KOPT-K1 (cell line): Measurements from ENCODE around the gene MIS12.

Source experiments
- H3K27ac ChIP-seq: fragments of 200-600 bp; sonication (generic); 2 replicates; pipeline ENCODE4 v1.5.1; 2016; ENCODE audit warnings: antibody characterized with exemption, mild to moderate bottlenecking, low read depth, low read length; ENCODE audit not compliant: poor library complexity, severe bottlenecking
- H3K36me3 ChIP-seq: fragments of 200-600 bp; sonication (generic); 2 replicates; pipeline ENCODE4 v1.5.1; 2017; ENCODE audit warnings: antibody characterized with exemption, mild to moderate bottlenecking, low read length, moderate library complexity; ENCODE audit not compliant: insufficient read depth
- H3K9me3 ChIP-seq: fragments of 200-600 bp; sonication (generic); 2 replicates; pipeline ENCODE4 v1.5.1; 2017; ENCODE audit warnings: antibody characterized with exemption, low read length, mild to moderate bottlenecking; ENCODE audit not compliant: insufficient read depth, poor library complexity, severe bottlenecking

MIS12 gene

GRCh38 chr17:5486206-5487124 lies at the start of gene MIS12:
Gene MIS12 (plus strand): TSS chr17:5486566. CDS start chr17:5488863, 2,297 bp downstream.
- H3K9me3 ChIP-seq, result no peaks in the 10 kb centered on the region
- peaks cover 73% of the 10 kb centered on the region for H3K36me3 ChIP-seq
- H3K27ac ChIP-seq, result peak within 1 kb of the TSS; percentile 95

GRCh38 chr17:5437721-5438317 lies 48.5 kb upstream of the MIS12 start:
- peak overlapping the region; percentile 84 for H3K27ac ChIP-seq
- H3K36me3 ChIP-seq, result peaks cover 80% of the 10 kb centered on the region

GRCh38 chr17:5438716-5439445 lies 47.5 kb upstream of the MIS12 start, which contains the start of gene C1QBP:
Gene C1QBP (minus strand): TSS chr17:5439155. CDS start chr17:5439073, 82 bp downstream.
- H3K27ac ChIP-seq, result peak within 1 kb of the TSS; percentile 84
- H3K36me3 ChIP-seq, result peaks cover 80% of the 10 kb centered on the region
- no peaks in the 10 kb centered on the region for H3K9me3 ChIP-seq

More at GRCh38 chr17:5437721-5438317, 48.5 kb upstream of the MIS12 start:
- H3K9me3 ChIP-seq, result no peaks in the 10 kb centered on the region

GRCh38 chr17:5439446-5439764 lies 47.0 kb upstream of the MIS12 start:
- Histone ChIP-seq H3K36me3 (peaks cover 80% of the 10 kb centered on the region), H3K27ac (peak overlapping the region; percentile 84)

GRCh38 chr17:5443728-5444127 lies 42.6 kb upstream of the MIS12 start:
- Histone ChIP-seq H3K36me3 (peaks cover 85% of the 10 kb centered on the region), H3K9me3 (no peaks in the 10 kb centered on the region), H3K27ac (no peak overlapping the region)

More at GRCh38 chr17:5439446-5439764, 47.0 kb upstream of the MIS12 start:
- no peaks in the 10 kb centered on the region for H3K9me3 ChIP-seq

GRCh38 chr17:5444209-5444608 lies 42.2 kb upstream of the MIS12 start:
- Histone ChIP-seq H3K36me3 (peaks cover 89% of the 10 kb centered on the region), H3K9me3 (no peaks in the 10 kb centered on the region), H3K27ac (no peak overlapping the region)

- no peak overlapping the region for H3K27ac ChIP-seq
- peaks cover 97% of the 10 kb centered on the region for H3K36me3 ChIP-seq
These were observed 39.6 kb upstream of the MIS12 start for GRCh38 chr17:5446786-5447185.

GRCh38 chr17:5464717-5465507 lies 21.5 kb upstream of the MIS12 start:
- Histone ChIP-seq H3K27ac (no peak overlapping the region), H3K9me3 (no peaks in the 10 kb centered on the region)

More at GRCh38 chr17:5446786-5447185, 39.6 kb upstream of the MIS12 start:
- H3K9me3 ChIP-seq, result no peaks in the 10 kb centered on the region

GRCh38 chr17:5466295-5466694 lies 20.1 kb upstream of the MIS12 start:
- Histone ChIP-seq H3K27ac (no peak overlapping the region), H3K36me3 (peaks cover 27% of the 10 kb centered on the region), H3K9me3 (no peaks in the 10 kb centered on the region)

More at GRCh38 chr17:5464717-5465507, 21.5 kb upstream of the MIS12 start:
- peaks cover 39% of the 10 kb centered on the region for H3K36me3 ChIP-seq

GRCh38 chr17:5467416-5467815 lies 18.9 kb upstream of the MIS12 start:
- H3K9me3 ChIP-seq, result no peaks in the 10 kb centered on the region
- H3K36me3 ChIP-seq, result peaks cover 27% of the 10 kb centered on the region
- peak overlapping the region; percentile 63 for H3K27ac ChIP-seq

GRCh38 chr17:5468075-5468473 lies 18.3 kb upstream of the MIS12 start:
- Histone ChIP-seq H3K36me3 (peaks cover 27% of the 10 kb centered on the region), H3K27ac (peak overlapping the region; percentile 63), H3K9me3 (no peaks in the 10 kb centered on the region)

GRCh38 chr17:5472511-5472910 lies 13.9 kb upstream of the MIS12 start:
- peaks cover 59% of the 10 kb centered on the region for H3K36me3 ChIP-seq
- no peak overlapping the region for H3K27ac ChIP-seq
- H3K9me3 ChIP-seq, result no peaks in the 10 kb centered on the region

- Histone ChIP-seq H3K9me3 (no peaks in the 10 kb centered on the region), H3K36me3 (peaks cover 73% of the 10 kb centered on the region), H3K27ac (no peak overlapping the region)
These were observed 12.5 kb upstream of the MIS12 start for GRCh38 chr17:5473906-5474305.

GRCh38 chr17:5478992-5479391 lies 7.4 kb upstream of the MIS12 start:
- peaks cover 96% of the 10 kb centered on the region for H3K36me3 ChIP-seq
- H3K9me3 ChIP-seq, result no peaks in the 10 kb centered on the region
- H3K27ac ChIP-seq, result no peak overlapping the region
